HEK293 (cell line): ENCODE measurements around the gene GPSM1.

ENCODE experiments used
- ZNF112 ChIP-seq: fragments of 450-650 bp; formaldehyde crosslinking; IDR thresholded peaks from 2 replicates; pipeline ENCODE4 v1.5.0; 2017; ENCODE audit warnings: missing biosample characterization, missing genetic modification characterization
- ZNF658 ChIP-seq: fragments of 450-650 bp; formaldehyde crosslinking; IDR thresholded peaks from 2 replicates; pipeline ENCODE4; 2016; ENCODE audit warnings: missing biosample characterization, missing genetic modification characterization
- ZSCAN18 ChIP-seq: fragments of 450-650 bp; formaldehyde crosslinking; IDR thresholded peaks from 2 replicates; pipeline ENCODE4 v1.5.1; 2016; ENCODE audit warnings: missing biosample characterization, missing genetic modification characterization
- TF ChIP-seq, protein P1 (sequence below): fragments of 450-650 bp; formaldehyde crosslinking; IDR thresholded peaks from 2 replicates; pipeline ENCODE4 v1.5.1; 2016; ENCODE audit warnings: missing biosample characterization, missing genetic modification characterization

DNA sequence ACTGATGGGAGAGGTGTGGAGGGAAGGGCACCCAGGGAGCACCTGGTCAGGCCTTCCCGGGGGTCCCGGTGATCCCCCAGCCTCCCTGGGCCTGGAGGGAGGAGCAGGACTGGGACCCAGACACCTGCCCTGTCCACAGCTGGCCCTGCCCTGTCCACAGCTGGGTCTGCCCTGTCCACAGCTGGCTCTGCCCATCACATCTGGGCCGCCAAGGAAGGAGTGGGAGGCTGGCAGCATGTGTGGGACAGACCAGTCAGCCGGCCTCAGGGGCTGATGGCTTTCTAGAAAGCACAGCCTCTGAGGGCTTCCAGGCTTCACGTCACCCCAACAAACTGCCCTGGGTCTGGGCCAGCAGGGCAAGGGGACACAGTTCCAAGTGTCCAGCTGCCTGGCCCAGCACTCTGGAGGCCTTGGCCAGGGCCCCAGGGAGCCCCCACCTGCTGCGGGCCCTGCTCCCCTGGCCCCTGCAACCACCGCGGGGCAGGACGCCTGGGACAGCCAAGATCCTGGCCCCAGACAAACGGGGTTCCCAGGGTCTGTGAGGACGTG, 24.0 kb downstream of the GPSM1 start:
- TF ChIP-seq, protein P1, sequence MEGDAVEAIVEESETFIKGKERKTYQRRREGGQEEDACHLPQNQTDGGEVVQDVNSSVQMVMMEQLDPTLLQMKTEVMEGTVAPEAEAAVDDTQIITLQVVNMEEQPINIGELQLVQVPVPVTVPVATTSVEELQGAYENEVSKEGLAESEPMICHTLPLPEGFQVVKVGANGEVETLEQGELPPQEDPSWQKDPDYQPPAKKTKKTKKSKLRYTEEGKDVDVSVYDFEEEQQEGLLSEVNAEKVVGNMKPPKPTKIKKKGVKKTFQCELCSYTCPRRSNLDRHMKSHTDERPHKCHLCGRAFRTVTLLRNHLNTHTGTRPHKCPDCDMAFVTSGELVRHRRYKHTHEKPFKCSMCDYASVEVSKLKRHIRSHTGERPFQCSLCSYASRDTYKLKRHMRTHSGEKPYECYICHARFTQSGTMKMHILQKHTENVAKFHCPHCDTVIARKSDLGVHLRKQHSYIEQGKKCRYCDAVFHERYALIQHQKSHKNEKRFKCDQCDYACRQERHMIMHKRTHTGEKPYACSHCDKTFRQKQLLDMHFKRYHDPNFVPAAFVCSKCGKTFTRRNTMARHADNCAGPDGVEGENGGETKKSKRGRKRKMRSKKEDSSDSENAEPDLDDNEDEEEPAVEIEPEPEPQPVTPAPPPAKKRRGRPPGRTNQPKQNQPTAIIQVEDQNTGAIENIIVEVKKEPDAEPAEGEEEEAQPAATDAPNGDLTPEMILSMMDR (tag by site-specific recombination) = no peak
- TF ChIP-seq ZSCAN18 (tag by site-specific recombination) (no peak), ZNF112 (tag by site-specific recombination) (no peak), ZNF658 (tag by site-specific recombination) (no peak)
